ENCODE data around the gene MRPS31.

The MRPS31 gene

GRCh38 chr13:40777809-40778175, 6.8 kb upstream of the MRPS31 start:
- TF ChIP-seq EZH2phosphoT487 (conservative IDR thresholded peaks at IDR 0.05; ENCODE audit: low read length): no peak
- no peak for TF ChIP-seq CTCF (IDR thresholded peaks at IDR 0.05; ENCODE audit: insufficient read depth, low read length, poor library complexity, severe bottlenecking)
- H4K20me1 ChIP-seq (ENCODE audit: low read depth, low read length): no peaks in the 10 kb centered on the region
- H3K9me2 ChIP-seq (replicated peaks; ENCODE audit: insufficient read depth, low read length): no peaks in the 10 kb centered on the region
- peaks cover 33% of the 10 kb centered on the region; the same call in 1 of the 2 replicates for H3F3A ChIP-seq (ENCODE audit: insufficient read depth)
- H3K9me3 ChIP-seq (ENCODE audit: insufficient read depth, low read length): no peaks in the 10 kb centered on the region
- no peaks in the 10 kb centered on the region for H3K27me3 ChIP-seq (ENCODE audit: low read length)
- peak overlapping the region; percentile 65 for H3K4me2 ChIP-seq (ENCODE audit: low read depth, low read length, poor library complexity, severe bottlenecking)
- H3K79me2 ChIP-seq (ENCODE audit: insufficient read depth, low read length): no peaks in the 10 kb centered on the region
- H3K27ac ChIP-seq (ENCODE audit: low read depth, low read length): peak overlapping the region; percentile 90; the same call in 1 of the 2 replicates
- H2AFZ ChIP-seq (ENCODE audit: low read depth, low read length, severe bottlenecking): peak overlapping the region; percentile 87
- peak overlapping the region; percentile 55; the same call in 1 of the 2 replicates for H3K9ac ChIP-seq (ENCODE audit: low read length)
- H3K36me3 ChIP-seq (ENCODE audit: low read length): no peaks in the 10 kb centered on the region
- H3K4me3 ChIP-seq (ENCODE audit: insufficient read depth, low read length, poor library complexity, severe bottlenecking): no peak overlapping the region

- Histone ChIP-seq H3K4me2 (ENCODE audit: low read depth, low read length, poor library complexity, severe bottlenecking) (peak overlapping the region; percentile 65), H3K9me3 (ENCODE audit: insufficient read depth, low read length) (no peaks in the 10 kb centered on the region), H3K4me3 (ENCODE audit: insufficient read depth, low read length, poor library complexity, severe bottlenecking) (no peak overlapping the region), H3K79me2 (ENCODE audit: insufficient read depth, low read length) (no peaks in the 10 kb centered on the region), H3K36me3 (ENCODE audit: low read length) (no peaks in the 10 kb centered on the region), H3F3A (ENCODE audit: insufficient read depth) (peaks cover 33% of the 10 kb centered on the region; the same call in 1 of the 2 replicates), H2AFZ (ENCODE audit: low read depth, low read length, severe bottlenecking) (peak overlapping the region; percentile 87), H3K9me2 (replicated peaks; ENCODE audit: insufficient read depth, low read length) (no peaks in the 10 kb centered on the region), H4K20me1 (ENCODE audit: low read depth, low read length) (no peaks in the 10 kb centered on the region), H3K27ac (ENCODE audit: low read depth, low read length) (peak overlapping the region; percentile 90), H3K27me3 (ENCODE audit: low read length) (no peaks in the 10 kb centered on the region), H3K9ac (ENCODE audit: low read length) (peak overlapping the region; percentile 55)
- TF ChIP-seq CTCF (IDR thresholded peaks at IDR 0.05; ENCODE audit: insufficient read depth, low read length, poor library complexity, severe bottlenecking) (peak; percentile 84), EZH2phosphoT487 (conservative IDR thresholded peaks at IDR 0.05; ENCODE audit: low read length) (no peak)
Observed at GRCh38 chr13:40777166-40777808, 6.3 kb upstream of the MRPS31 start.

- no peak for TF ChIP-seq CTCF (IDR thresholded peaks at IDR 0.05; ENCODE audit: insufficient read depth, low read length, poor library complexity, severe bottlenecking)
- TF ChIP-seq EZH2phosphoT487 (conservative IDR thresholded peaks at IDR 0.05; ENCODE audit: low read length): no peak
- Histone ChIP-seq H3K79me2 (ENCODE audit: insufficient read depth, low read length) (no peaks in the 10 kb centered on the region), H3K27ac (ENCODE audit: low read depth, low read length) (peak overlapping the region; percentile 90), H3K36me3 (ENCODE audit: low read length) (no peaks in the 10 kb centered on the region), H4K20me1 (ENCODE audit: low read depth, low read length) (no peaks in the 10 kb centered on the region), H3K9me2 (replicated peaks; ENCODE audit: insufficient read depth, low read length) (no peaks in the 10 kb centered on the region), H2AFZ (ENCODE audit: low read depth, low read length, severe bottlenecking) (peak overlapping the region; percentile 87), H3K9me3 (ENCODE audit: insufficient read depth, low read length) (no peaks in the 10 kb centered on the region), H3K4me3 (ENCODE audit: insufficient read depth, low read length, poor library complexity, severe bottlenecking) (peak overlapping the region; percentile 7), H3K4me2 (ENCODE audit: low read depth, low read length, poor library complexity, severe bottlenecking) (peak overlapping the region; percentile 65), H3F3A (ENCODE audit: insufficient read depth) (peaks cover 33% of the 10 kb centered on the region; the same call in 1 of the 2 replicates), H3K27me3 (ENCODE audit: low read length) (no peaks in the 10 kb centered on the region), H3K9ac (ENCODE audit: low read length) (peak overlapping the region; percentile 55)
Observed at GRCh38 chr13:40776681-40777165, 5.7 kb upstream of the MRPS31 start.
